T-helper 9 cell (primary cell): ENCODE data around the gene SLC44A1.
A peak's percentile ranks its signal among the peaks of the same experiment; 100 is the strongest.

Source experiments
- DNase-seq: peaks from one replicate; pipeline ENCODE4 v3.0.0-alpha.2; 2020
- total RNA-seq, 2 donors: gene quantifications; one replicate each; lab custom pipeline; 2026; lab: John Stamatoyannopoulos, UW

The SLC44A1 gene
- total RNA-seq: 22.4 to 53.9 reads per million in 2 donors

DNA sequence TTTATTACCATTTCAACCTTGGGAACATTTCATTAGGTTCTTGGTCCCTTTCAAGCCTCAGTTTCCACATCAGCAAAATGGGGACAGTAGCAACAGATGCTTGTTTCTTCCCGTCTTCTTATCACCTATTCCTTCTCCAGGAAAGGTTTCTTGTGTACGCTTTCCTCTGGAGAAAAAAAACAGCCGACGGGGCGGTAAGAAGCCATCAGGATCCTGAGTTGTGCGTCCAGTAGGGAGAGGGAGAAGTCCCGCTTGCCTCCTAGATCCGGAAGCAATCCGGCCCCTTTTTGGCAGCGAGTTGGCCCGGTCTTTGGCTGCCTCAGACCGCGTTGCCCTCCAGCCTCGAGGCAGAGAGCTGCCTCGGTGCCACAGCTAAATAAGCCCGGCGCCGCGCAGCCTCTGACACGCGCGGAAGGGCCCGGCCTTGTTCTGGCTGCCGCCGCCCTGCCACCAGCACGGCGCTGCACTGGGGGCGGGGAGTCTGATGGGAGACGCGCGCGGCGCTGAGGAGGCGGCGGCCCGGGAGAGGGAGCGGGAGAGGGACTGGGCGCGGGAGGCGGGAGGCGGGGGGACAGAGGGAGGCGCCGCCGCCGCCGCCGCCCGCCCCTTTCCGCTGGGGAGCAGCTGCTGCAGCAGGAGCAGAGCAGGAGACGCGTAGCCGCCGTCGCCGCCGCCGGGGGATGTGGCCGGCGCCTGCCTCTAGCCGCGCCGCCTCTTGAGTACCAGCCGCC lies at the start of gene SLC44A1:
TSS of gene SLC44A1 (plus strand) at position 649 of the 731 bp plus-strand sequence. CDS start 218 bp downstream, outside the sequence.
- peak; percentile 86 for DNase-seq

DNA sequence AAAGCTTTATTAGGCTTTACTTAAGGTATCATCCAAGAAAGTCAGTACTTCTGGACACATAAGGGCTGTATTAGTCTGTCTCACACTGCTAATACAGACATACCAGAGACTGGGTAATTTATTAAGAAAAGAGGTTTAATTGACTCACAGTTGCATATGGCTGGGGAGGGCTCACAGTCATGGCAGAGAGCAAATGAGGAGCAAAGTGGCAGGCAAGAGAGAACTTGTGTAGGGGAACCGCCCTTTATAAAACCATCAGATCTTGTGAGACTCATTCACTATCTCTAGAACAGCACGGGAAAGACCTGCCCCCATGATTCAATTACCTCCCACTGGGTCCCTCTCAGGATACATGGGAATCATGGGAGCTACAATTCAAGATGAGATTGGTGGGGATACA lies 49.2 kb upstream of the SLC44A1 start:
- DNase-seq: no peak

DNA sequence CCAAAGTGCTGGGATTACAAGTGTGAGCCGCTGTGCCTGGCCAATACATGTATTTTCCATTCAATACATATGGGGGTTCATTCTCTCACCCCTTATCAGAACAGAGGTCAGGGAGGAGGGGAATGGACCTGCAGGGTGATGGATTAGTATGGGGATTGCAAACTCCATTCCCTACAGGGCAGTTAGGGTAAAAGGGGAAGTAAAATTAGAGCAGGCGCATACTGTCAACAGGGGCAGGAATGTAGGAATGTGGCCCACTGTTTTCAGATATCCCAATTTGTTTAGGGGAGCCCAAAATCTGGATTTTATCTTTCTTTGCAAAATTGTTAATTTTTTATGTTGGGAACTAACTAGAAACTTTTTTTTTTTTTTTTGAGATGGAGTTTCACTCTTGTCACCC lies 46.4 kb upstream of the SLC44A1 start:
- no peak for DNase-seq

DNA sequence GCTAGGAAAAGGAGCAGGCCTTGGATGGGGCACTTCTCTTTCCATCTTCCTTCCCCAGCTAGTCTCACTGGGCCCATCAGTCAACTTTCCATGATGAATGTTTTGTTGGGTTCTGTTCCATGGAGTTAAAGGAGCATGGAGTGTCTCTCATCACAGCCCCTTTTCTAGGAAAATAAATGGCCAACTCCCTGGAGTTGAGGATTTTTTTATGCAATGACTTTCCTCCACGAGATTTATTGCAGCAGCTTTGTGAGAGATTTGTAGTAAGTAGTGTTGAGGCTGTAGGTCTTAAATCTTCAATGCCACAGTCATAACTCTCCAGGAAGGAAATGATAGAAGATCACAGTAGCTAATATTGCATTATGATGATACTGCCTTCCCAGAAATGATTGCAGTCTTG lies 45.6 kb upstream of the SLC44A1 start:
- DNase-seq: no peak

DNA sequence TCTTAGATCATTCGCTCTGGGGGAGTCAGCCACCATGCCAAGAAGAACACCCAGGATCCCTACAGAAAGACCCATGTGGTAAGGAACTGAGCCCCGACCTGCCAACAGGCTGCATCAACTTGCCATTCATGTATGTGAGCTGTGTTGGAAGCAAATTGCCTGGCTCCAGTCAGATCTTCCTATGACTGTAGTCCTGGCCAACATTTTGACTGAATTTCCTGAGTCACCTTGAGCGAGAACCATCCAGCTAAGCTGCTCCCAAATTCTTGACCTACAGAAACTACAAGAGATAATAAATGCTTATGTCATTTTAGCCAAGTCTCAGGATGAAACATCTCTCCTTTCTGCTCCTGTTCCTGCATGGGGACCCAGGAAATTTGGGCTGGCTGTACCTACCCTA lies 40.0 kb upstream of the SLC44A1 start:
- no peak for DNase-seq

DNA sequence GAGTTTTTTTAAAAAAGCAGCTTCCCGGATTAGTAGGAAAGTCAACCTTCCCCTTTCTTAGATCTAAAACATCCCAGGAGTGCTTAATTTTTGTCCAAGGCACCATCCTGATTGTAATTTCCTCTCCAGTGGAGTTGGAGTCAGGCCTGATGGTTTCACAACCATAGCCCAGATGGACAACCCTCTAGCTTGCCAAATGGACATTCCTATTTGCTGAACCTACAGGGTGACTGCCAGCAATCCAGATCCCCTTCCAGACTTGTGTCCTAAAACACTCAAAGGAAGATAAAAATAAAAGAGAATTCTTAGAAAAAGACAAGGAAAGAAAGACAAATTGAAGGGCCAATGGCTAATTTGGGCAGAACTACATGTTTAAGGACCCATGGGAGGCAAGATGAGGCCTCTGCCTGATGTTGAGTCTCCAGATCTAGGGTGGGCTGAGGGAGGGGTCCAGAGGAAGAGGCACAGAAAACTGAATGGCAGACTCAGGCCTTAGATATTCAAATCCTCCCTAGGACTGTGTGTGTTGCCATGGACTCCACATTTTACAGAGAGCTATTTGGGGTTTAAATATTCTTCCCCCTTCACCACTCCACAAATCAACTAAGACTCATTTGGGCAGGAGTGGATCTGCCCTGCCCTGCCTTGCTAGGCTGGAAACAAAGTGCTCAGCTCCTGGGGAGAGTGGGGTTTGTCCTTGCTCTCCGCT lies 38.5 kb upstream of the SLC44A1 start:
- DNase-seq: no peak

DNA sequence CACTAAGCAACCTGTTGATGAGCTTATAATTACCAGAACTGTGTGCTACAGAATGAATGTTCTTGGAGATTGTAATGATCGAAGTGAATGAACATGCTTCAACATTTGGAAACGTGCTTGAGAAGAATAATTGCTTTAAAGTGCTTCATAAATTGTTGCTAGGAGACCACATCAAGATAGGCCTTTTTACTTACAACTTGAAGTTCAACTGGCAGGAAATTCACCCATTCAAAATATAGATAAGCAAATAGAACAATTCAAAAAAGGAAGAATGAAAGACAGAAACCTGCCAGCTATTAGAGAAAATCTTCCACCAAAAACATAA lies 38.0 kb upstream of the SLC44A1 start:
- no peak for DNase-seq

DNA sequence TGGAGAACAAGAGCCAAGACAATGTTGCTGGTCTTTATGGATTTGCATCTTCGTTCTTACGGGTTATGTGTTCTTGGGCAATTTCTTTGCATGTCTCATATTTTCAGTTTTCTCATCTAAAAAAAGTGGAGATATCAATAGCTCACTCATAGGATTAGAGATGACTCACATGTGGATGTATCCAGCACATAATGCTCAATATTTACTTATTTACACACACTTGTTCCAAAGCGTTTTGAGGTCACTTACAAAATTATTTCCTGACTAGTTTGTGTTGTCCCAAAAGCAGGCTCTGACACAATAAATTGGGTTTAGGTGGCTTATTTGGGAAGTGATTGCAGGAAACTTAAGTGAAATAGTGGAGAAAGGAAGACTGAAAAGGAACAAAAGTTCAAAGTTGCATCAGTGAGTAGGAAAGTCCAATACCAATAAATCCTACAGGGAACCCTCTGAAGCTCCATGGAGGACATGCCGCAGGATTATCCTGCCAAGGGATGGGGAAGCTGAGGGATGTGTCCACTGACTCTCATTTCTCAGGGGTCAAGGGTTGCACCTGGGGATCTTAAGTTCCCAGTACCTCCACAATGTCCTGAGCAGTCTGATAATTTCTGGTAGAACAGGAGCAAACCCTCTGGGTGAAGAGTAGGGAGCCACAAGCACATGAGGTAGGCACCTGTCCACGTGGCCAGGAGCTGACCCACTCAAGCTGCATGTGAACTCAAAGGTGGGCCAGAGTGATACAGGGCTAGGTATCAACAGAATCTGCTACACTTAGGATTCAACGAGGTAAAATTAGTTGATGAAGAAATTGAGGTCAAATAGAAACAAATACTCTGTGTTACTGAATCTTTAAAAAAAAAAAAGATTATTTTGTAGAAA lies 37.4 kb upstream of the SLC44A1 start:
- DNase-seq: no peak

DNA sequence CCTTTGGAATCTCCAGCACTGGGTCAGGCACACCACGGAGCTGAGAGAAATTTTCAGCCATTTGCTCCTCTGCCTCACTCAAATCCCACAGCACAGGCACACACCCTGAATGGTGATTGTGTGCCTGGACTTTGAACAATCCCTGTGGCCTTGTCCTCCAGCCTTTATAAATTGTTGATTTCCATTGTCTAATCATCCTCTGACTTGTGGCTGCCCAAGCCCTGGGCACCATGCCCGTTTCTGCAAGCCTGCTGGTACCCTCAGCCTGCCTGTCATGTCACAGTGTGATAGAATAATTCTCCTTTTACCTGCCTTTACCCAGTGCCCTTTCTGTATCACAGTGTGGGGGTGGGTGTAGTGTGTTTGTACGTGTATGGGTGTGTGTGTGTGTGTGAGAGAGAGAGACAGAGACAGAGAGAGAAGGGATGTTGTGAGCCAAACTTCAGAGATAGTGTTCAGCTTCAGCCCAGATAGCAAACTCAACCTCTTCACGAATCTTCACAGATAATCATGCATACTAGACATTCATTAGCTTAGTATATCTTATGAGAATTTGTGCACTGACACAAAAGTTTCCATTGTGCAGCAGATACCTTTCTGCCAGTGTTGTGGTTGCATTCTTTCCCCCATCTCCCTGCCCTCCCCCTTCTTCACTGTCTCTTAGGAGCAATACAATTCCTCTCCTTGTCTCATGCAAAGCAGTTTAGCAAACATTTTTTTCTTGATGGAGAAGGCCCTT lies 27.8 kb upstream of the SLC44A1 start:
- no peak for DNase-seq

DNA sequence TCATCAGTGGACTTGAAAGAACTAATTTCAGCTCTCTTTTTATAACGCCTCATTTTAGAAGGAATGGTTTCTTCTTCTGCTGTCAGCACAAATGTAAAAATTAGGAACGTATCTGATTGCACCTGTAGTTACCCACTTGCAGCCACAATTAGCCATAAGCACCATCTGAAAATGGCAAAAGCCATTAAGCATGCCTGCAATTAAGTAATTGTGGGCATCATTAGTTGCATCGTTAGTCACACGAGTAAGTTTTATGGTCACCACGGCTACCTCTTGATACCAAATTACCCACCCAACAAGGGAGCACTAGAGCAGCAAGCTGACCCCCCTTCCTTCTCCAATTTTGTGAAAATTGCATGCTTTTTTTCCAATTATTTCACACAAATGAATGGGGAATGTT lies 25.8 kb upstream of the SLC44A1 start:
- no peak for DNase-seq

DNA sequence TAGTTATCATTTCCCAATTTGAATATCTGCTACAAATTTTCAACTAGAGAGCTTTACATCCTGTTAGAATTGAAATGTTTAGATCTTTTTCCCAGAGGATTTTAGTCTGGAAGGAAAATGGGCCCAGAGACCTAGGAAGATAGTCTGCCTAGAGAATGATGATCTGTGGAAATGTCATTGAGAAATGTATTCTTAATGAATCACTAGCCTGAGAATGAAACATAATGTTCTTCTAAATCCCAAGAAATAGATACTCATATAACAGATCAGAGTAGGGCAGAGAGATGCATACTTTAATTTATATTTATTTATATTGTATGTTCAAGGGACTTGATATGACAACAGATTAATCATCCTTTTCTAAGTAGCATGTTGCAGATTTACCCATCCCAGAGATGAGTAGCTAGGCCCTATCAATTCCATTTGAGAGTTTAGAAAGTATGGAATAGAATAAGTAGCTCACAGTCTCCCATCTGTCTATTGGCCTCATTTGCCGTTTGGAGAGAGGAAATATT lies 25.1 kb upstream of the SLC44A1 start:
- DNase-seq: no peak

DNA sequence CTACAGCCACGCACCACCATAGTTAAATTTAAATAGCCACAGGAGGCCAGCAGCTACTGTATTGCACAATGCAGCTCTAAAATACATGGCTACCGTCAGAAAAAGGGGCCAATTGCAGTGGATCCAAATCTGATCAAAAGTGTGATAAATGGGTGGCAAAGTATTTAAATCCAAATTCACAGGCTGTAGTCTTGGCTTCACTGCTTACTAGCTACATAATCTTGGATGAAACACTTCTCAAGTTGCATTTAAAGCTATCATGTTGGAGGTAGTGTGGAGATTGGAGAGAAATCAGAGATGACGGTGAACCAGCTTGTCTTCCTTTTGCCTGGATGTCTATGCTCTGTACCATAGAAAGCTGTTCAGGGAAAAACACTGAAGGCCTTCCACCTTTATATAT lies 24.0 kb upstream of the SLC44A1 start:
- no peak for DNase-seq

DNA sequence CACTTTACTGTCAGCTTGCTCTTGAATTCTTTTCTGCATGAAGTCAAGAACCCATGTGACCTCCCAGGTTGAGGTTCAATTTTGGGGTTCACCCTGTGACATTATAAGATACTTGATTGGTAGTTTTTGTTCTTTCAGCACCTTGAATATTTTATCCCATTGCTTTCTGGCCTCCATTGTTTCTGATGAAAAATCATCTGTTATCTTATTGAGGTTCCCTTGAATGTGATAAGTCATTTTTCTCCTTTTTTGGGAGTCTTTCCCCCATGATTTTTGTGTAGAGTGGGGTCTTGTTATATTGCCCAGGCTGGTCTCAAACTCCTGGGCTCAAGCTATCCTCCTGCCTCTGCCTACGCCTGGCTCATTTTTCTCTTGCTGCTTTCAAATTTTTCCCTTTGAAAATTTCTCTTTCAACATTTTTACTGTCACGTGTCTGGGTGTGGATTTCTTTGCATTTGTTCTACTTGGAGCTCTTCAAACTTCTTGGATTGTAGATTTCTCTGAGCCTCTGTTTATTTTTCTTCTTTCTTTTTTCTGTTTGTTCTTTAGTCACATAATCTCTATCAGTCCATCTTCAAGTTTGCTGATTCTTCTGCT lies 20.8 kb upstream of the SLC44A1 start:
- DNase-seq: no peak

DNA sequence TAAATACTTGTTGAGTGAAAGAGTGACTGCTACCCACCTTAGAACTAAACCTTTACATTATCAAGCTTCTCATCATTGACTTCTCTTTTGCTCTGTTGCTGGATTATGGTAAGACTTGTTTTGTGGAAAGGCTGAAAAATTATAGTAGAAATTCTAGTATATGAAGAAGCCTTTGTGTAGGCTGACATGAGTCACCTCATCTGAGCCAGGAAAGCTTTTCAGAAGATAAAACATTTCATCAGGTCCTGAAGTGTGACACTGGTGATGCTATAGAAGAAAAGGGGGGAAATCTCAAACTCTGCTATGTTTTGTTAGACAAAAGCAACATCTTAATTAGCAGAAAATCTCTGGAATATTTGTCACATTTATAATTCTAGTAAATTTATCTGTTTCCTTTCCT lies 18.4 kb upstream of the SLC44A1 start:
- no peak for DNase-seq

DNA sequence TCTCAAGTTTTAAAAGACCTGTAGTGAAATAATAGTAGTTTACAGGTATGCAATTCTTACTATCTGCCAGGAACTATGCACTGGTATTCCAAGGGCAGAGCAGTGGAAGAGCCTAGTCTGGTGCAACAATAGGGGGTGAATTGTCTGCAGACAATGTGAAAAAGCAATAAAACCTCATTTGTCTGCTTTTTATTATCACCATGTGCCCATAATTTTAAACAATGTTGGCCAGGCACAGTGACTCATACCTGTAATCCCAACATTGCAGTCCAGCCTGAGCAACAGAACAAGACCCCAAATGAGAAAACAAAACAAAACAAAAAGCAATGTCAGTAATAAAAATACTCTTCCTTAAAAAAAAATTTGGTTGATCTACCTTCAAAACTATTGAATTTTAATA lies 12.2 kb upstream of the SLC44A1 start:
- DNase-seq: no peak

DNA sequence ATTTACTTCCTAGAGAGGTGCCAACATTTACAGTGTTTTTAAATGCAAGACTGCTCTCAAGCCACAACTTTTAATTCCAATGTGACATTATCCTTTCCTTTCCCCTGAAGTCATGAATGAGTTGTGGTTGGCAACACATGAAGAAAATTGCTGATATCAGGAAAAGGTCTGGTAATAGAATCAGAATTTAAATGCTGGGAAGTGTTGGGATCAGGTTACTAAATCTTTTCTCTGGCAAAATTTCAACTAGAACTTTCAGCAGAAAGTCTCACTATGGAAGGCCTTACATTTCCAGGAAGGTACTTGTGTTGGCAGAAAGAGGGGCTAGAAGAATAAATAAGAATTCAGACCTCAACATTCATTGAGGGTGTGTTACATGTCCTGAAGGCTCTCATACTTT lies 10.6 kb upstream of the SLC44A1 start:
- DNase-seq: no peak

DNA sequence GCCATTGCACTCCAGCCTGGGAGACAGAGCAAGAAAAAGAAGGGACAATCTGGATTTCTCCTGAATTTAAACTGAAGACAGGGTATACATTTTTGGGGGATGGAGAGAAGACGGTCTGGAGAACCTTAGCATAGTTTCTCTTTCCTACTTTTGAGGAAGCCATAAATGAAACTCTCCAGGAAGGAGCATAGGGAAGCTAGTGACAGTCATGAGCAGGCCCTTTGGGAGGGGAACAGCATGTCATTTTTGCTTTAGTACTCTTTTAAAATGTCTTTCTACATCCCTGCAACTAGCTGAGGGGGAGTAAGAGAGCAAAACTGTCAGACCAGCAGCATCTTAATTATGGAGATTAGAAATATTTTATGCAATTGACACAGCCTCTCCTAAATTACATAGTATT lies 8.2 kb upstream of the SLC44A1 start:
- DNase-seq: no peak

DNA sequence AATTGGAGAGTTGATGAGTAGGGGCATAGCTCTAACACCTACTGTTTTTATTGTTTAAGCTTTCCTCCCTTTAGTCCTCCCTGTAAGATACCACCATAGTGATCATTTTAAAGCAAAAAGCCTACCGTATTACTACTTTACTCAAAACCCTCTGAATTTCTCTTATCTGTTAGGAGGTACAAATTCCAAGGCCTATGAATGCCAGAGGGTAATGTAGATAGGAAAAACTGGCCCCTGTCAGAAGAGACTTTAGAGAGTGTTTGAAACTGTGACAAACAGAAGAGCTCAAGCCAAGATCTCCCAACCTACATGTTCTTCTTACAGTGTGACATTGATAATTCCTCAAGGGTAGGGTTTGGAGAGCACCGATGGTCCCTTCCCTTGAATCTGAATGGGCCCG lies 7.2 kb upstream of the SLC44A1 start:
- no peak for DNase-seq

DNA sequence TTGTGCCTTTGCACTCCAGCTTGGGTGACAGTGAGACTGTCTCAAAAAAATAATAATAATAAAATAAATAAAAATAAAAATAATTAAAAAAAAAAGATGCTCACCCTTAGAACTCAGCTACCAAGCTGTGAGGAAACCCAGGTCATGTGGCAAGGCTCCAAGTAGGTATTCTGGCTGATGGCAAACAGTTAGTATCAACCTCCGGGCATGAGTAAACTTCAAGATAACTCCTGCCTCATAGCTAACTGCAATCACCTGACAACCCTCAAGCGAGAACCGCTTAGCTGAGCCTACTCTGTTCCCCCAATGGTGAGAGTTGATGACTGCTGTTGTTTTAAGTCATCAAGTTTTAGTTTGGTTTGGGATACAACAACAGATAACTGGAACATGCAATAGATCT lies 6.1 kb upstream of the SLC44A1 start:
- DNase-seq: no peak

DNA sequence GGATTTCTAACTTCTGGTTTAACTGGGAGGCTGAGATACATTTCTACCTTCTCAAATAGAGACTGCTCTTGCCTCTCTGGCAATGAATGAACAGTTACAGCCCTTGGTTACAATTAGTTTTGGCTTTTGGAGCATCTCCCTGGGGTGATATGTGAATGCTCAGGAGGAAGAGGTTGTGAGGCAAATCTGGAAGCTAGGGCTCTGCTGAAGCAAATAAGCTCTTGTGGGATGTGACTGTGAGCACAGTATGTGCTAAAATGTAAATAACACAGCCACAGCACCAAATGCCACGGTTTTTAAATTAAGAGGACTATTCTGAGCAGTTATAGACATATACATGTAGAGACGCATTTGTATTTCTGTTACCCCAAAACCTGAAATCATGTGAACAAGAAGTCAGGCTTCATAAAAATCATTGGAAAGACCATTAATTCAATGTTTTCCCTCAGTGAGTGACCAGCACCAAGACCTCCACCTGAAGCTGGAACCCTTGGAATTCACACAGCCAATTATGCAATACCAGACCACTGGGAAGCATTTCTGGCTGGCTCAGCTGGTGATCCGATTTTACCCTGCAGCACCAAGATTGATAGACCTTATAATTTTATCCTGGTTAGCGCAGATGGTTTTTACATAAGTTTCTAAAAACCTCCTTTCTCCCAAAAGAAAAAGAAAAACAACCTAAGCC lies 3.0 kb upstream of the SLC44A1 start:
- no peak for DNase-seq

DNA sequence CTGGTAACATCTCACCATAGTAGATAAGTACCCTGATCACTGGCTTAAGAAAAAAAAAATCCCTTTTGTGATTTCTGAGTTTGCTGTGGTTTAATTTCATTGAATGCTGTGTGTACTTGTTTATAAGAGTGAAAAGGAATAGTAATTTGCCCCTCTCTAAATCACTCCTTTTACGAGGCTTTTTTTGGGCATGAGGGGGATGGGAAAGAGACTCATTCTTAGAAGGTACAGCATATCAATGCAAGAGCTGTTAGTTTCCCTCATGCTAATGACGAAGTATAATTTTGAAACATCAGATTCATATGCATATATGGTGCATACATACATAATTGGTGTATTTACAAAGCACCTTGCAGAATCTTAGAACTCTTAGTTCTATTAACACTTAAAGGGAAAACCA lies 2.4 kb upstream of the SLC44A1 start:
- no peak for DNase-seq

DNA sequence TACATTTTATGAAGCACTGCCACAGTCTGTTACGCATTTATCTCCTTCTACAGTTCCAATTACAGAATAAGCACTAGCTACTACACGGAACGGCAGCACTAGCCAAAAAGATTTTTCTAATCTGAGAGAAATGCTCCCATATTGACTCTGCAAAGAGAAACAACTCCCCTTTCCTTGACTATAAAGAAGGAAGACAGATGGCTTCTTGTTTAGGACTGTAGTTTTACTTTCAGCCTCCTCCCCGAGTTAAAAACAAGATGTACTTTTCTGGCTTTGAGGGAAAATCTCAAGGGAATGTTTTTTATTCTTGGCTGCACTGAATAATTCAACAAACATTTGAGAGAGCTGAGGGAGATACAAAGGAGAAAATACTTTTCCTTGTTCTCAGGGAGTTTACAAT lies 1.9 kb upstream of the SLC44A1 start:
- DNase-seq: no peak
